Activated T-helper 2 cell treated with anti-CD3 and anti-CD28 coated beads, Interferon-gamma antibody, Interleukin-2, Interleukin-4, amounts not matched to agents 10 μg/mL and 5 μg/mL and 100 μg/mL, durations not matched to agents 14 hours and 24 hours and 36 hours (primary cell): ENCODE results near the gene IL1RAPL2. TPM values are rescaled to one million over a fixed set of nuclear protein-coding genes. Genes with fewer than 3 reads are reported as not detected.
"Not testable (repeated sequence)": the region's sequence is repeated elsewhere in the genome, so short reads cannot be mapped to it uniquely, and the experiment has no call there.

ENCODE experiments used
- DNase-seq: peaks from one replicate; pipeline ENCODE4 v3.0.0; 2021; ENCODE audit warnings: low spot score
- H3K27ac Mint-ChIP-seq: one replicate; pipeline ENCODE4 v1.8.0; 2021; ENCODE audit warnings: mixed read lengths
- H3K27me3 Mint-ChIP-seq: one replicate; pipeline ENCODE4 v1.8.0; 2021; ENCODE audit warnings: low read depth, mixed read lengths
- H3K36me3 Mint-ChIP-seq: one replicate; pipeline ENCODE4 v1.8.0; 2021; ENCODE audit warnings: low read depth, mixed read lengths
- H3K4me1 Mint-ChIP-seq: one replicate; pipeline ENCODE4 v1.8.0; 2021; ENCODE audit warnings: low read depth, mixed read lengths
- H3K4me3 Mint-ChIP-seq: one replicate; pipeline ENCODE4 v1.8.0; 2021; ENCODE audit warnings: low read depth, mild to moderate bottlenecking, moderate library complexity, mixed read lengths
- H3K9me3 Mint-ChIP-seq: one replicate; pipeline ENCODE4 v1.8.0; 2021; ENCODE audit warnings: mixed read lengths
- intact Hi-C: fragments of 100-400 bp; cut with micrococcal nuclease; formaldehyde crosslinking; loops from one replicate; pipeline ENCODE4 v1.15.1; 2023
- total RNA-seq: library from RNA; stranded (reverse); gene quantifications from 2 replicates; pipeline ENCODE4 v1.2.3, GENCODE V29; 2022

Gene IL1RAPL2
- total RNA-seq, 1 donor from 2014 or later: not detected

DNA sequence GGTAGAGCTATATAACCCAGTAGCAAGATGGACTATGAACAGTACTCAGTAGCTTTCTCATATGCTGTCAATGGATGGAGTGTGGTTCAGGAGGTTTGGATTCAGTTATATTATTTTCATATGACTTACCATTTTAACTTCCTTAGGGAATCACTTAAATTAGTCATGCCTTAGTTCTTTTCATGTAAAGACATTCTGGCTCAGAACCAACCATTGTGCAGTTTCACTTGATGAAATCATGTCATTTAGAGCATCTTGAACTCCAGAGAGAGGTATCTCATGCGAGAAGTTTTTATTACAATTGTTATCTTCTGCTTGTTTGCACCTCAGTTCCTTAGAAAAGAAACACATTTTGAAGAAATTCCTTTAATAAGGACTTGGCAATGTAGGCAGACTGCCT is 55.8 kb downstream of the IL1RAPL2 start:
- intact Hi-C loops: no loop called here
- Mint-ChIP-seq H3K4me1 (no peaks in the 10 kb centered on the region), H3K9me3 (no peaks in the 10 kb centered on the region), H3K27ac (no peak overlapping the region), H3K36me3 (no peaks in the 10 kb centered on the region), H3K4me3 (no peak overlapping the region), H3K27me3 (no peaks in the 10 kb centered on the region)
- DNase-seq: no peak

DNA sequence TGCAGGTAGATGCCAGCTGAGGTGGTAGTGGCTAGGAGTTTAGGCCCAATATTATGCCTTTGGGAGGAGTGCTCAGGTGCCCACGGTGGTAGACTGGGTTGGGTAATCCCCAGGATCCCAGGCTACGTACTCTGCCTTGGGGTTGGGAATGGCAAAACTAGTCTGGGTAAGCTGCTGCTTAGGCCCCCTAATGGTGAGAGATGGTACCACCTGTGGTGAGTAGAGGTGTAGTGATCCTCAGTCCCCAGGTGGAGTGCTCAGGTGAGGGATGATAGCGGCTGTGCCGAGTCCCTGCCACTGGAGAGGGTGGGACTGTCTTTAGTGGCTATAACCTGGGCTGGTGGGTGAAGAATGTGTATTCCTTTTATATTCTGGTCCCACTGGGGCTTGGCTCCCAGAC is 75.2 kb downstream of the IL1RAPL2 start:
- H3K27me3 Mint-ChIP-seq: no peaks in the 10 kb centered on the region
- no peaks in the 10 kb centered on the region for H3K4me1 Mint-ChIP-seq
- intact Hi-C loops: no loop called here
- no peak overlapping the region for H3K27ac Mint-ChIP-seq
- no peaks in the 10 kb centered on the region for H3K36me3 Mint-ChIP-seq
- H3K9me3 Mint-ChIP-seq: no peaks in the 10 kb centered on the region
- no peak for DNase-seq
- no peak overlapping the region for H3K4me3 Mint-ChIP-seq

DNA sequence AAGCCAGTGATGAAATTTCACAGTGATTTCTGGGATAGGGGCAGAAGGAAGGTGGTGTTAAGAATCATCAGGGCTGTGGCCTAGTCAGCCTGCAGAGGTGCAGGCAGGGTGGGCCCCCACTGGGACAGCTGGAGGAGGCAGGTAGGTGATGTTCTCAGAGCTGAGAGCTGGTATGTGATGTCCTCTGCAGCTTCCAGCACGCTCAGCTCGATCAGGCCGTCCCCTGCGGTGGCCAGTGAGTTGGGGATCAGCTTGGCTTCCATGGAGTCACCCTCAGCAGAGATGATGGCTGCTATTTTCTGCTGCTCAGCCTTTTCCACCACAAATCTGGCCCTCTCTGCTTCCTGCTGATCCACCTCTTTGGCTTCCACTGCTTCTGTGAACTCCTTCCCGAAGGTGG is 81.1 kb downstream of the IL1RAPL2 start:
- Mint-ChIP-seq H3K27me3 (no peaks in the 10 kb centered on the region), H3K36me3 (no peaks in the 10 kb centered on the region), H3K4me1 (no peaks in the 10 kb centered on the region), H3K4me3 (no peak overlapping the region), H3K9me3 (no peaks in the 10 kb centered on the region), H3K27ac (no peak overlapping the region)
- intact Hi-C loops: no loop called here
- no peak for DNase-seq

DNA sequence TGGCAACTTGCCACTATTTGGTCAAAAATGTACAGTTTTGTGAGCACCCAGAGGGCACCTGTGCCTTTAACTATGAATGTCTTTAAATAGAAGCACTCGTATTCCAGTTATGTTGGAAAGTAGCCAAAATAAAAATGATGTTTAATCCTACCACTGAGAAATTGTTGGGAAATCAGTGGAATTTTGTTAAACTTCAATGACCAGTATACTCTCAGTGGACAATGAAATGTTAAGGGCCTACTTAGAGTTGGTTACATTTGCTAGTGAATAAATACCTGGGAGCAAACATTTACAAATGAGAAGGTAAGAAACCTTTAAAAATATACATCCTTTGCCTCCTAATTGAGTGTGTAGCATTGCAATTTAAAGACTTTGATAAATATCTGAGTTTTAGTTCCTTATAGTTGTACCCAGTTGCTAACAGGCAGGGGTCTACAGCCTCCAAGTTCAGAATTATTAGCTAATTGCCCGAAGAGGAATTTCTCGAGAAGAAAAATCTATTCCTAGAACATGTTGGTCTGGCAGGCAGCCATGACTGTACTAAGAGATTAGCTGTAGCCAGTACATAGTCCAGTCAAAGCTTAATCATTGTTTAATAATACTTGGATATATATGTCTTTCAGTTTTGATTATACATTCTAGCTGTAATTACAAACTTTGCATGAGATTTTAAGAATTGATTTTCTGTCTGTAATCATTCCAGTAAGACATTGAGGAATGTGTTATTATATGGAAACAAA is 93.2 kb downstream of the IL1RAPL2 start:
- Mint-ChIP-seq H3K4me3 (no peak overlapping the region), H3K4me1 (no peaks in the 10 kb centered on the region), H3K27me3 (no peaks in the 10 kb centered on the region), H3K9me3 (no peaks in the 10 kb centered on the region), H3K36me3 (no peaks in the 10 kb centered on the region), H3K27ac (no peak overlapping the region)
- intact Hi-C loops: no loop called here
- no peak for DNase-seq

DNA sequence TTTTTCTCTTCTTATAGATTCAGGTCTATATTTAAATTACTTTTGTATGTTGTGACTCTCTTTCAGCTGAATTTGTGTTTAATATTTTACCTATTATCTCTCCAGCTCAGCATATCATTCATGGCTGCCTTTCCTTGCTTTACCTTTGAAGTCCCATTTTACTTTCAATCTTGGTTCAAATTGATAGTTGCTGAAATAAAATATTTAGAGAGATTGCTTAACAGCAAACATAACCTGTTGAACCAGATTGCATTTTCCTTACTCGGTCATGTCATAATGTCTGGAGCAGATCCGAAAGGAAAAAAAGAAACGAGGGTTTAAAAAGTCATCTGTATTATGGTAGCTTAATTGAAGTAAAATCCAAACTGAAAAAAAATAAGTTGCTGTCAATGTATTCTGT is 94.1 kb downstream of the IL1RAPL2 start:
- intact Hi-C loops: no loop called here
- Mint-ChIP-seq H3K4me1 (no peaks in the 10 kb centered on the region), H3K4me3 (no peak overlapping the region)

DNA sequence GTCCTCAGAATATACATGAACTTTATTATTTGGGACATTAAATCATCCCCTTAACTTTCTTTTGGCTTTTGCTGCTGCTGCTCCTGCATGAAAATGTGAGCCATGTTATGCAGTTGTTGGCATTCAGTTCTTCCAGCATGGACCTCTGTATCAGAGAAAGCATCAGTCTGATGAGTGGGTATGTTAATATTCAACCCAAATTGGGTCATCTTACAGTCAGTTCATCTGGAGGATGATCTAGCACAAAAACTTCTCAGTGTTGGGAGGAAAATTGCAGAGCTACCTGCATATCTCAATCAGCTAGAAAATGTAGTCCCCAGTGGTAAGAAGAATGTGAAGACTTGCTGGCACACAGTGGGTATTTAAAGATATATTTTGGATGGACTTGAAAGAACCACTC is 96.7 kb downstream of the IL1RAPL2 start:
- Mint-ChIP-seq H3K27ac (no peak overlapping the region), H3K9me3 (no peaks in the 10 kb centered on the region), H3K27me3 (no peaks in the 10 kb centered on the region), H3K4me3 (no peak overlapping the region), H3K36me3 (no peaks in the 10 kb centered on the region), H3K4me1 (no peaks in the 10 kb centered on the region)
- no peak for DNase-seq
- intact Hi-C loops: no loop called here

More for the DNA sequence above, 94.1 kb downstream of the IL1RAPL2 start:
- Mint-ChIP-seq H3K27ac (no peak overlapping the region), H3K36me3 (no peaks in the 10 kb centered on the region), H3K9me3 (no peaks in the 10 kb centered on the region), H3K27me3 (no peaks in the 10 kb centered on the region)
- DNase-seq: no peak

DNA sequence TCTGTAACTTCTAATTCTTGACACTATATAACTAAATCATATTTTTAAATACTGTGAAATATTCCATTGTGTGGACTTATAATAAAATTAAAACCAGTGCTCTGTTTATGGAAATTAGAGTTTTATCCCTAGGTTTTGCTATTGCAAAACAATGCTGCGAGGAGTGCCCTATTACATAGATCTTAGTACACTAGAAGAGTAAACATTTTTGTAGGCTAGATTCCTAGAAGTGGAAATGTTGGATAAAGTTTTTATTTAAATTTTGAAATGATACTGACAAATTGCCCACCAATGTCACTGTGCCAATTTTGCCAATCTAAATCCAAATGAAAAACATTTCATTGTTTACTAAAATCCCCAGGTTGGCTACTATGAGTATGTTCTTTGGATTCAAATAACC is 99.7 kb downstream of the IL1RAPL2 start:
- Mint-ChIP-seq H3K27ac (no peak overlapping the region), H3K4me1 (no peaks in the 10 kb centered on the region), H3K9me3 (no peaks in the 10 kb centered on the region), H3K4me3 (no peak overlapping the region), H3K27me3 (no peaks in the 10 kb centered on the region), H3K36me3 (no peaks in the 10 kb centered on the region)
- no peak for DNase-seq
- intact Hi-C loops: no loop called here

DNA sequence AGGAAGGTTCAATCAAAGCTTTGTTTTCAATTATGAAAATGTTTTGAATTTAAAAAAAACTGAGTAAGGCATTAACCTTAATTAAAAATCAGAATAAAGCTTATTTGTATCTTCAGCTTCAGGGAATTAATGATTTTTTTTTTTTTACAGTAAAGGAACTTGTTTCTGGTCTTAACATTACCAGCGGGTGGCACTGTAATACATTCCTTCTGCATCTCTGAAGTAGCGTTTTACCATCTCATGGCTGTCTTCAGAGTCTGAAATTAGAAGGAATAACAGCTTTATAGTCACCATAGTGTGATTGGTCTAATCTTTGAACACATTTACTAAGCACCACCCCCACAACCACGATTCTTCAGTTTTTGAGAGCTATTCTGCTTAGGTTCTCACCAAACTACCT is 102.6 kb downstream of the IL1RAPL2 start:
- no peaks in the 10 kb centered on the region for H3K4me1 Mint-ChIP-seq
- H3K4me3 Mint-ChIP-seq: no peak overlapping the region
- intact Hi-C loops: no loop called here

DNA sequence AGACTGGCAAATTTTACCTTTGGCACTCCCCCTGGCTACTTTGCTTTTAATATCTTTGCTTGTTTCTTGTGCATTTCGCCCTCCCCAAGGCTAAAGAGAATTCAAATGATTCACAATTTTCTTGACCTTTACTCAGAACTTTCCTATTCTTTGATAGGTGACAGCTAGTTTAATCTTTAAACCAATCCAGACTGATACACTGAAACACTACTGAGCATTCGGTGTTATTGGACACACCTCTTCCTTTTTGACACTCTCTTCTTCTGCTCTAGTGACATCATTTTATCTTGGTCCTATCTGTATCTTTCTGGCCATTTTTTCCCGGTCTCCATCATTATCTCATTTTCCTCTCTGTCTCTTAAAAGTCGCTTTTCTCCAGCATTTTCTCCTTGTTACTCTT is 103.1 kb downstream of the IL1RAPL2 start:
- H3K4me3 Mint-ChIP-seq: no peak overlapping the region
- intact Hi-C loops: no loop called here
- no peaks in the 10 kb centered on the region for H3K4me1 Mint-ChIP-seq
- no peaks in the 10 kb centered on the region for H3K36me3 Mint-ChIP-seq
- no peaks in the 10 kb centered on the region for H3K9me3 Mint-ChIP-seq
- H3K27ac Mint-ChIP-seq: no peak overlapping the region
- no peak for DNase-seq
- no peaks in the 10 kb centered on the region for H3K27me3 Mint-ChIP-seq

More for the DNA sequence above, 102.6 kb downstream of the IL1RAPL2 start:
- no peak for DNase-seq
- no peaks in the 10 kb centered on the region for H3K9me3 Mint-ChIP-seq
- H3K27ac Mint-ChIP-seq: no peak overlapping the region
- no peaks in the 10 kb centered on the region for H3K36me3 Mint-ChIP-seq
- no peaks in the 10 kb centered on the region for H3K27me3 Mint-ChIP-seq

DNA sequence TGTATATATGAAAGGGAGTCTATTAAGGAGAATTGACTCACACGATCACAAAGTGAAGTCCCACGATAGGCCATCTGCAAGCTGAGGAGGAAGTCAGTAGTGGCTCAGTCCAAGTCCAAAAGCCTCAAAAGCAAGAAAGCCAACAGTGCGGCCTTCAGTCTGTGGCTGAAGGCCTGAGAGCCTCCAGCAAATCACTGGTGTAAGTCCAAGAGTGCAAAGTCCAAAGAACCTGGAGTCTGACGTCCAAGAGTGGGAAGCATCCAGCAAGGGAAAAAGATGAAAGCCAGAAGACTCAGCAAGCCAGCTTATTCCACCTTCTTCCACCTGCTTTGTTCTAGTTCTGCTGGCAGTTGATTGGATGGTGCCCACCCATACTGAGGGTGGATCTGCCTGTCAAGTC is 104.1 kb downstream of the IL1RAPL2 start:
- intact Hi-C loops: no loop called here
- no peaks in the 10 kb centered on the region for H3K4me1 Mint-ChIP-seq
- no peak overlapping the region for H3K27ac Mint-ChIP-seq
- no peaks in the 10 kb centered on the region for H3K36me3 Mint-ChIP-seq
- no peak overlapping the region for H3K4me3 Mint-ChIP-seq
- no peaks in the 10 kb centered on the region for H3K27me3 Mint-ChIP-seq
- H3K9me3 Mint-ChIP-seq: no peaks in the 10 kb centered on the region
- no peak for DNase-seq

DNA sequence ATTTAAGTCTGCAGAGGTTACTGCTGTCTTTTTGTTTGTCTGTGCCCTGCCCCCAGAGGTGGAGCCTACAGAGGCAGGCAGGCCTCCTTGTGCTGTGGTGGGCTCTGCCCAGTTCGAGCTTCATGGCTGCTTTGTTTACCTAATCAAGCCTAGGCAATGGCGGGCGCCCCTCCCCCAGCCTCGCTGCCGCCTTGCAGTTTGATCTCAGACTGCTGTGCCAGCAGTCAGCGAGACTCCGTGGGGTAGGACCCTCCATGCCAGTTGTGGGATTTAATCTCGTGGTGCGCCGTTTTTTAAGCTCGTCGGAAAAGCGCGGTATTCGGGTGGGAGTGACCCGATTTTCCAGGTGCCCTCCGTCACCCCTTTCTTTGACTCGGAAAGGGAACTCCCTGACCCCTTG is 111.5 kb downstream of the IL1RAPL2 start:
- H3K9me3 Mint-ChIP-seq, H3K4me3 Mint-ChIP-seq, H3K4me1 Mint-ChIP-seq, H3K27me3 Mint-ChIP-seq, DNase-seq, intact Hi-C loops, H3K27ac Mint-ChIP-seq, H3K36me3 Mint-ChIP-seq: not testable (repeated sequence)

DNA sequence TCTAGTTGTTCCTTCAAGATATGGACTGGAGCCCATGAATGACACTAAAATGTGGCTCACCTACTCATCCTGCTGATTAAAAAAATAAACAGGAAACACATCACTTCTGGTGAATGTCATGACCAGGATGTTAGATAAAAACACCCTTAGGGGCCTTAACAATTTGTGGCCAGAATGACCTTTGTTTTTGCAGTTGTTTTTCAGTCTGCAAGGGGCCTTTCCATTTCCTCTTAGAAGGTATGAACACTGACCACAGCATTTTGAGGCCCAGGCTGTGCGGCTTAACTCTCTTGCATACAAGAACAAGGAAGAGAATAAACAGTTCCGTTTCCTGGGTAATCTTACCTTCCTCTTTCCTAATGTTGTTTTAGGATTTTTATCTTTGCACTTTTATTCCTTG is 113.2 kb downstream of the IL1RAPL2 start:
- Mint-ChIP-seq H3K36me3 (no peaks in the 10 kb centered on the region), H3K4me3 (no peak overlapping the region), H3K9me3 (no peaks in the 10 kb centered on the region), H3K27me3 (no peaks in the 10 kb centered on the region), H3K4me1 (no peaks in the 10 kb centered on the region), H3K27ac (no peak overlapping the region)
- DNase-seq: no peak
- intact Hi-C loops: no loop called here

DNA sequence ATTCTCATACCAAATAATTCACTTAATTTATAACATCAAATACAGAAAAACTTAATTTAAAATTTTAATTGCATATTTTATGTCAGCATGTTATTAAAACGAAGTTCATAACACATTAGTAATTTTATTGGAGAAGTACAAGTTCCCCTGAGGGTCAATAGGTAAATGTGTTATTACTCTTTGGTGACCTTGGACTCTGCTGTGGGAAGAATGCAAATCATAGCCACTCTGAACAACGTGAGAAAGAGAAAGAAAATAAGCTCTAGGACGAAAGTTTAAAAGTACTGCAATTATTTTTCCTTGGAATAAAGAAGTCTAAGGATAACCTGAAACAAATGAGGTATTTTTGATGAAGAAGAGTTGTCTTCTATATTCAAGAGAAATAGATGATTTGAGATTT is 115.2 kb downstream of the IL1RAPL2 start:
- no peaks in the 10 kb centered on the region for H3K36me3 Mint-ChIP-seq

DNA sequence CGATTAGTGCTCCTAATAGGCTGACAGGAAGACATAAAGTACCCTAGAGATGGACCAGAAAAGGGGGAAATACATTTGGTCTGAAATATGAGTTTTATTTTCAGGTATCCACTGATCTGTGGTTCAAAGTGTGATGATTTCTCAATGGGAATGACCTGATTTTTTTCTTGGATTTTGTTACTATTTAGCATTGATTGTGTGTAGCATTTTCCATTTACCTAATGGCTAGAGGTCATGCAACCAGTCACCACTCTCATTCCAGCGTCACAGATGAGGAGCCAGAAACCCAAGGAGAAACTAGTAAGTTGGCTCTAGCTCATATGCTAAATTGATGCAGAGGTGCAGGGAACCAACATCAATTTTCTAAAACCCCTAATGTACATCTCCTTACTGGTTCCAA is 118.1 kb downstream of the IL1RAPL2 start:
- intact Hi-C loops: no loop called here
- Mint-ChIP-seq H3K4me1 (no peaks in the 10 kb centered on the region), H3K27ac (no peak overlapping the region), H3K4me3 (no peak overlapping the region), H3K9me3 (no peaks in the 10 kb centered on the region), H3K36me3 (no peaks in the 10 kb centered on the region), H3K27me3 (no peaks in the 10 kb centered on the region)
- no peak for DNase-seq

More for the DNA sequence above, 115.2 kb downstream of the IL1RAPL2 start:
- H3K27ac Mint-ChIP-seq: no peak overlapping the region
- no peaks in the 10 kb centered on the region for H3K4me1 Mint-ChIP-seq
- H3K27me3 Mint-ChIP-seq: no peaks in the 10 kb centered on the region
- no peak overlapping the region for H3K4me3 Mint-ChIP-seq
- no peak for DNase-seq
- H3K9me3 Mint-ChIP-seq: no peaks in the 10 kb centered on the region
- intact Hi-C loops: no loop called here
